ENCODE measurements around the gene DLG2. TPM values are rescaled to one million over a fixed set of nuclear protein-coding genes. Genes with fewer than 3 reads are reported as not detected.

The DLG2 gene
- total RNA-seq, 1 donor from 2014 or later: 5.9 TPM

- Mint-ChIP-seq H3K27me3 (no peaks in the 10 kb centered on the region), H3K4me3 (no peak overlapping the region), H3K27ac (no peak overlapping the region), H3K36me3 (no peaks in the 10 kb centered on the region), H3K9me3 (no peaks in the 10 kb centered on the region), H3K4me1 (ENCODE audit: unreplicated experiment) (no peaks in the 10 kb centered on the region)
- TF ChIP-seq CTCF (conservative IDR thresholded peaks at IDR 0.05): no peak
- no peak for DNase-seq (ENCODE audit: extremely low spot score, unreplicated experiment)
Observed at GRCh38 chr11:85569525-85569924, 57.6 kb downstream of the DLG2 start.

DNA sequence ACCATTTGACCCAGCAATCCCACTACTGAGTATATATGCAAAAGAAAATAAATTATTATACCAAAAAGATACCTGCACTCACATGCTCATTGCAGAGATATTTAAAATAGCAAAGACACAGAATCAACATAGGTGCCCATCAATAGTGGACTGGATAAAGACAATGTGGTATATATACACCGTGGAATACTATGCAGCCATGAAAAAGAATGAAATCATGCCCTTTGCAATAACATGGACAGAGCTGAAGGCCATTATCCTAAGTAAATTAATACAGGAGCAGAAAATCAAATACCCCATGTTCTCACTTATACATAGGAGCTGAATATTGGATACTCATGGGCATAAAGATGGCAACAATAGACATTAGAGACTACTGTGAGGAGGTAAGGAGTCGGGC is 68.7 kb downstream of the DLG2 start:
- TF ChIP-seq CTCF (conservative IDR thresholded peaks at IDR 0.05): no peak
- Mint-ChIP-seq H3K36me3 (no peaks in the 10 kb centered on the region), H3K4me3 (no peak overlapping the region), H3K9me3 (no peaks in the 10 kb centered on the region), H3K27me3 (no peaks in the 10 kb centered on the region), H3K27ac (no peak overlapping the region), H3K4me1 (ENCODE audit: unreplicated experiment) (no peaks in the 10 kb centered on the region)
- no peak for DNase-seq (ENCODE audit: extremely low spot score, unreplicated experiment)

DNA sequence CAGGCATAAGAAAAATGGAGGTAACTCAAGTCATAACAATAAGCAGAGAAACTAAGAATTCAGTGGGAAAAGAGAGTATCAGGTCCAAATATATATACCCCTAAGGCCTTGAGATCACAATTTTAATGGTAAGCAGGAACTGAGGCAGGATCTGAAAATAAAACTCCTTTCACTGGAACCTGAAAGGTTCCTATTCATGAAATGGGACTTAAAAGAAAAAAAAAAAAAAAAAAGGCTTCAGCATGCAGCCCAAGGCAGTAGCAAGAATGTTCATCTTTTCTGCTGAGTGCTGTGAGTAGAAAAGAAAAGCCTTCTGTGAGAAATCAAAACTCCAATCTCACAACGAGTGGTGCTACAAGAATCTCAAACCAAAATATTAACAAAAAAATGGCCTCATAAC is 75.3 kb downstream of the DLG2 start:
- H3K4me3 Mint-ChIP-seq: no peak overlapping the region
- peaks cover 6% of the 10 kb centered on the region for H3K9me3 Mint-ChIP-seq
- TF ChIP-seq CTCF (conservative IDR thresholded peaks at IDR 0.05): no peak
- no peak overlapping the region for H3K27ac Mint-ChIP-seq
- DNase-seq (ENCODE audit: extremely low spot score, unreplicated experiment): no peak
- no peaks in the 10 kb centered on the region for H3K36me3 Mint-ChIP-seq
- H3K4me1 Mint-ChIP-seq (ENCODE audit: unreplicated experiment): no peaks in the 10 kb centered on the region
- H3K27me3 Mint-ChIP-seq: no peaks in the 10 kb centered on the region

GRCh38 chr11:85541683-85542082 is 85.5 kb downstream of the DLG2 start:
- TF ChIP-seq CTCF (conservative IDR thresholded peaks at IDR 0.05): no peak
- Mint-ChIP-seq H3K36me3 (no peaks in the 10 kb centered on the region), H3K4me3 (no peak overlapping the region), H3K27ac (no peak overlapping the region), H3K9me3 (no peaks in the 10 kb centered on the region), H3K27me3 (peaks cover 10% of the 10 kb centered on the region), H3K4me1 (ENCODE audit: unreplicated experiment) (no peaks in the 10 kb centered on the region)
- no peak for DNase-seq (ENCODE audit: extremely low spot score, unreplicated experiment)

DNA sequence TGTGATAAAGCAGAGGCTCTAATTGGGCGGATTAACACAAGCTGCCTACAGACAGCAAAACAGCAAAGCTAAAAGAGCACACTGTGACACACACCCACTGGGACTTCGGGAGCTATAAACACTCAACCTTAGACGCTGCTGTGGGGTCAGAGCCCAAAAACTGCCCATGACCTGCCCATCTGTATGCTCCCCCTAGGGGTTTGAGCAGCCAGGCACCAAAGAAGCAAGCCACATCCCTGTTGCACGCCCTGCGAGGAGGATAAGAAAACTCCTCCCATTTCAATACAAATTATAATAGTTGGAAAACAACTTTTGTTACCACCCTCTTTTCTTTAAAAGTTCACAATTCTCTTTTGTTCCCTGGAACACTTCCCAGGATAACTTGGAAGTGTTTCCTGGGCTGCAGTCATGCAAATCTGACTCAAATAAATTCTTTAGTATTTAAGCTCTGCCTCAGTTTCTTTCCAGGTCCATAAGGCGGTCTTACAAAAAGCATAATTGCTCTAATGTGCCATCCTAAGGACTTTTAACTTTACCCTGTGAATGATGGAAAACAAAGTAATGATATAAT is 86.4 kb downstream of the DLG2 start:
- H3K4me3 Mint-ChIP-seq: no peak overlapping the region
- peaks cover 4% of the 10 kb centered on the region for H3K27me3 Mint-ChIP-seq
- no peak overlapping the region for H3K27ac Mint-ChIP-seq
- no peak for DNase-seq (ENCODE audit: extremely low spot score, unreplicated experiment)
- no peaks in the 10 kb centered on the region for H3K9me3 Mint-ChIP-seq
- no peak for TF ChIP-seq CTCF (conservative IDR thresholded peaks at IDR 0.05)
- no peaks in the 10 kb centered on the region for H3K36me3 Mint-ChIP-seq
- no peaks in the 10 kb centered on the region for H3K4me1 Mint-ChIP-seq (ENCODE audit: unreplicated experiment)

- Mint-ChIP-seq H3K4me1 (ENCODE audit: unreplicated experiment) (no peaks in the 10 kb centered on the region), H3K27me3 (peaks cover 4% of the 10 kb centered on the region), H3K36me3 (no peaks in the 10 kb centered on the region), H3K27ac (no peak overlapping the region), H3K9me3 (no peaks in the 10 kb centered on the region), H3K4me3 (no peak overlapping the region)
- no peak for DNase-seq (ENCODE audit: extremely low spot score, unreplicated experiment)
- TF ChIP-seq CTCF (conservative IDR thresholded peaks at IDR 0.05): no peak
Observed at GRCh38 chr11:85540181-85540580, 87.0 kb downstream of the DLG2 start.
